Type B pancreatic cell (in vitro differentiated cells): ENCODE measurements around the gene TTC22. TPM values are rescaled to one million over a fixed set of nuclear protein-coding genes. Genes with fewer than 3 reads are reported as not detected.
A peak's percentile ranks its signal among the peaks of the same experiment; 100 is the strongest.

Experiments
- DNase-seq: peaks from one replicate; pipeline ENCODE4 v3.0.0; 2021; ENCODE audit warnings: mixed read lengths; ENCODE audit not compliant: unreplicated experiment; ENCODE audit errors: extremely low spot score
- H3K27ac Mint-ChIP-seq: 2 replicates; pipeline ENCODE4 v1.8.0; 2021; ENCODE audit warnings: mild to moderate bottlenecking, mixed read lengths
- H3K27me3 Mint-ChIP-seq: 2 replicates; pipeline ENCODE4 v1.8.0; 2021; ENCODE audit warnings: mixed read lengths
- H3K36me3 Mint-ChIP-seq: 2 replicates; pipeline ENCODE4 v1.8.0; 2021; ENCODE audit warnings: mixed read lengths
- H3K4me1 Mint-ChIP-seq: one replicate; pipeline ENCODE4 v1.8.0; 2021; ENCODE audit warnings: mixed read lengths; ENCODE audit not compliant: unreplicated experiment
- H3K4me3 Mint-ChIP-seq: 2 replicates; pipeline ENCODE4 v1.8.0; 2021; ENCODE audit warnings: mild to moderate bottlenecking, mixed read lengths
- H3K9me3 Mint-ChIP-seq: 2 replicates; pipeline ENCODE4 v1.8.0; 2021; ENCODE audit warnings: mixed read lengths
- CTCF ChIP-seq: fragments of 200-600 bp; sonication (generic); conservative IDR thresholded peaks from 2 replicates; pipeline ENCODE4 v1.5.0; 2021; ENCODE audit warnings: antibody characterized with exemption, mild to moderate bottlenecking
- total RNA-seq: library from RNA; stranded (reverse); gene quantifications from 2 replicates; pipeline ENCODE4 v1.2.1, GENCODE V29; 2021; ENCODE audit warnings: low replicate concordance

The TTC22 gene
- total RNA-seq, 1 donor from 2014 or later, result 7.0 TPM

DNA sequence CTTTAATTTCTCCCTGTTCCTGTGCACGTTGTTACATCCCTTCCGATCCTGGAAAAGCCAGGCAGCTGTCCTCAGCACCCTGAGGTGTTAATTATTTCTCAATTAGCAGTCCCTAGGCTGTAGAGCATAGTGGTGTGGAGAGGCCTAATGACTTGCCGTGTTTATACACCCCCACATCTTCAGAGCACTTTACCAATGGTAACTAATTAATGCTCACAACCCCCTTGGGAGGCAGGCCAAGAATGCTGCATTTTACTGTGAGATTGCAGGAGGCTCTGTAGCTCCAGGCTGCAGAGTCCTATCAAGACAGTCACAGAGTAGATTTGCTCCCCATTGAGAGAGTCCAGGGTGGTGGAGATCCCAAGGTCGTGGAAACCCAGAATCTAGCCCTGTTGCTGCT lies 34.4 kb downstream of the TTC22 start:
- Mint-ChIP-seq H3K4me3 (peak overlapping the region; percentile 21), H3K9me3 (no peaks in the 10 kb centered on the region), H3K27me3 (peaks cover 9% of the 10 kb centered on the region), H3K27ac (no peak overlapping the region), H3K4me1 (peaks cover 16% of the 10 kb centered on the region), H3K36me3 (no peaks in the 10 kb centered on the region)
- no peak for DNase-seq
- TF ChIP-seq CTCF, result no peak

DNA sequence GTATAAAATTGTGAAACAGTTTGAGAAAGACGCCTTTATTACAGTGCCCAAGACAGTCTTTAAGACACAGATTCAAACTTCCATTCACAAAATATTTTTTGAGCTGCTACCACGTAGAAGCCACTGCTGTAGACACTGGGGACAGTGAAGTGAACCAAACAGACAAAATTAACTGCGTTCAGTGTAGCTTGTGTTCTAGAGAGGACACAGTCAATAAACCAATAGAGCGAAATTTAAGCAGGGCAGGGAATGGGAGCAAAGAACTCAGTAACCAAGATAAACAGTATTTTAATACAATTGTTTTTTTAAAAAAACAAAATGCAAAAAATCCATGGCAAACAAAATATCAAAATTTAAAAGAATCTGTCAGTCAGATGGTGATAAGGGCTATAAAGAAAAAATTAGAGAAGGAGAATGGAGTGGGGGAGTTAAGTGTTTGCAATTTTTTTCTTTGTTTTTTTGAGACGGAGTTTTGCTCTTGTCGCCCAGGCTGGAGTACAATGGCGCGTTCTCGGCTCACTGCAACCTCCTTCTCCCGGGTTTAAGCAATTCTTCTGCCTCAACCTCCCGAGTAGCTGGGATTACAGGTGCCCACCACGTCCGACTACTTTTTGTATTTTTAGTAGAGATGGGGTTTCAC lies 36.1 kb downstream of the TTC22 start:
- TF ChIP-seq CTCF, result no peak
- H3K4me1 Mint-ChIP-seq, result peaks cover 20% of the 10 kb centered on the region
- peak overlapping the region; percentile 89 for H3K27ac Mint-ChIP-seq

GRCh38 chr1:54764133-54764921 lies 36.8 kb downstream of the TTC22 start, which contains the start of gene PARS2:
PARS2 (minus strand) TSS chr1:54764523; CDS start chr1:54759161, 5,362 bp downstream.
- Mint-ChIP-seq H3K9me3 (no peaks in the 10 kb centered on the region), H3K27me3 (peaks cover 9% of the 10 kb centered on the region), H3K36me3 (no peaks in the 10 kb centered on the region), H3K4me3 (peak within 1 kb of the TSS; percentile 96), H3K27ac (peak within 1 kb of the TSS; percentile 89), H3K4me1 (peaks cover 21% of the 10 kb centered on the region)
- peak; percentile 97 for DNase-seq
- no peak for TF ChIP-seq CTCF

More for the DNA sequence above, 36.1 kb downstream of the TTC22 start:
- no peaks in the 10 kb centered on the region for H3K36me3 Mint-ChIP-seq
- no peak for DNase-seq
- H3K9me3 Mint-ChIP-seq, result no peaks in the 10 kb centered on the region
- peaks cover 9% of the 10 kb centered on the region for H3K27me3 Mint-ChIP-seq
- H3K4me3 Mint-ChIP-seq, result peak overlapping the region; percentile 96

DNA sequence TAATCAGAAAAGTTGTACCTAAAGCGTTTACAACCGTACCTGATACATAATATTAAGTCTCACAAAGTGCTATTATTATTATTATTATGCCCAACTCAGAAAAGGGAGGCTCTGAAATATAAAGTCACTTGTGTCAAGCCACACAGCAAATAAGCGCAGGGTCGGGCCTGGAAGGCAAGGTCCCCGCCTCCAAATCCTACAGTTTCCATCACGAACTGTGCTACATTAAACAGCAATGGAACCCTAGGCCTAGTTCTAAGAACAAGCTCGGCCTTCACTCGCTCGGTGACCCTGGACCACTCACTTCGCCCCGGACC lies 37.3 kb downstream of the TTC22 start:
- DNase-seq, result peak; percentile 36
- TF ChIP-seq CTCF, result no peak
- Mint-ChIP-seq H3K9me3 (no peaks in the 10 kb centered on the region), H3K36me3 (no peaks in the 10 kb centered on the region), H3K27me3 (peaks cover 7% of the 10 kb centered on the region), H3K27ac (peak overlapping the region; percentile 89), H3K4me1 (peaks cover 21% of the 10 kb centered on the region), H3K4me3 (peak overlapping the region; percentile 96)

GRCh38 chr1:54758678-54759348 lies 42.3 kb downstream of the TTC22 start:
- H3K36me3 Mint-ChIP-seq, result peaks cover 6% of the 10 kb centered on the region
- no peak overlapping the region for H3K4me3 Mint-ChIP-seq
- DNase-seq, result no peak
- H3K27me3 Mint-ChIP-seq, result no peaks in the 10 kb centered on the region
- H3K27ac Mint-ChIP-seq, result no peak overlapping the region
- H3K4me1 Mint-ChIP-seq, result peaks cover 14% of the 10 kb centered on the region
- no peaks in the 10 kb centered on the region for H3K9me3 Mint-ChIP-seq
- TF ChIP-seq CTCF, result no peak
